CD4-positive, alpha-beta T cell treated with Interleukin-4 for 4 hours (primary cell): ENCODE results near the gene DUOX1.

Experiments used
- DNase-seq: peaks from one replicate; pipeline ENCODE4 v3.0.0-alpha.2; 2020

DUOX1 gene

DNA sequence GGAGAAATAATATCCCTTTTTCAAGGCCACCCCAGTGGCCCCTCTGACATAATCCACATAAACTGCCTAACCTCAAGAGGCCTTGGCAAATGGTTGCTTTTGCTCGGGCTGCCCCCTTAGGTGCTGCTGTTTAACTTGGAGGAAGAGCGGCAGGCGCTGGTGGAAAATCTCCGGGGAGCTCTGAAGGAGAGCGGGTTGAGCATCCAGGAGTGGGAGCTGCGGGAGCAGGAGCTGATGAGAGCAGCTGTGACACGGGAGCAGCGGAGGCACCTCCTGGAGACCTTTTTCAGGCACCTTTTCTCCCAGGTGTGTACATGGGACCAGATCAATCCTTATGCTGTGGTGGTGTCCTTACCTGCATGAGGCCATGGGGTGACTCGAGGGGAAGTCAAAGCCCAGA, 15.0 kb downstream of the DUOX1 start:
- no peak for DNase-seq

DNA sequence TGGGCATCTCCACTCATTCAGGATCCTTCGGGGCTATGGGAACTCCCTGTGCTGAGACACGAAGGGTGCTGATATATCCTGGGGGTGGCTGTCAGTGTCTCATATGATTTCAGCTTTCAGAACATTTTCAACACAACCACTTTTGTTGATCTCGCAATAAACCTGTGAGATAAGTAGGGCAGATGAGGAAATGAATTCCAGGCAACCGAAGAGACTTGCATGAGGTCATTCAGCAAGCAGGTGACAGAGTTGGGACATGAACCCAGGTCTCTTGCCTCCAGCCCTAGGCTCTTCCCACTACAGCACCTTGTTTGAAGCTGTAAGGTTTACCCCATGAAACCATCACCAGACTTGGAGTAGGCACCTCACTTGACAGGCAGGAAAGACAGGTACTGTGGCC, 16.6 kb downstream of the DUOX1 start:
- no peak for DNase-seq

DNA sequence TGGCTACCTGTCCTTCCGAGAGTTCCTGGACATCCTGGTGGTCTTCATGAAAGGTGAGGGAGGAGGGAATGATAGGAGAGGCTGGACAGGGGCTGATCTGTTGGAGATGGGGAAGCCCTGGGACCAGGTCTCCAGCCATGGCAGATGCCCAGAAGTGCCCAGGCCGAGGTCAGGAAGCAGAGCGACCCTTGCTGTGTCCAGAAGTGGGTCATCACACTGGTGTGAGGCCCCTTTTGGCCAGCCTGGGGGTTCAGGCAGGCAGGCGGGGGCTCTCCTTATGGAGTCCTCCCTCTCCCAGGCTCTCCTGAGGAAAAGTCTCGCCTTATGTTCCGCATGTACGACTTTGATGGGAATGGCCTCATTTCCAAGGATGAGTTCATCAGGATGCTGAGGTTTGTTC, 17.8 kb downstream of the DUOX1 start:
- DNase-seq = no peak

DNA sequence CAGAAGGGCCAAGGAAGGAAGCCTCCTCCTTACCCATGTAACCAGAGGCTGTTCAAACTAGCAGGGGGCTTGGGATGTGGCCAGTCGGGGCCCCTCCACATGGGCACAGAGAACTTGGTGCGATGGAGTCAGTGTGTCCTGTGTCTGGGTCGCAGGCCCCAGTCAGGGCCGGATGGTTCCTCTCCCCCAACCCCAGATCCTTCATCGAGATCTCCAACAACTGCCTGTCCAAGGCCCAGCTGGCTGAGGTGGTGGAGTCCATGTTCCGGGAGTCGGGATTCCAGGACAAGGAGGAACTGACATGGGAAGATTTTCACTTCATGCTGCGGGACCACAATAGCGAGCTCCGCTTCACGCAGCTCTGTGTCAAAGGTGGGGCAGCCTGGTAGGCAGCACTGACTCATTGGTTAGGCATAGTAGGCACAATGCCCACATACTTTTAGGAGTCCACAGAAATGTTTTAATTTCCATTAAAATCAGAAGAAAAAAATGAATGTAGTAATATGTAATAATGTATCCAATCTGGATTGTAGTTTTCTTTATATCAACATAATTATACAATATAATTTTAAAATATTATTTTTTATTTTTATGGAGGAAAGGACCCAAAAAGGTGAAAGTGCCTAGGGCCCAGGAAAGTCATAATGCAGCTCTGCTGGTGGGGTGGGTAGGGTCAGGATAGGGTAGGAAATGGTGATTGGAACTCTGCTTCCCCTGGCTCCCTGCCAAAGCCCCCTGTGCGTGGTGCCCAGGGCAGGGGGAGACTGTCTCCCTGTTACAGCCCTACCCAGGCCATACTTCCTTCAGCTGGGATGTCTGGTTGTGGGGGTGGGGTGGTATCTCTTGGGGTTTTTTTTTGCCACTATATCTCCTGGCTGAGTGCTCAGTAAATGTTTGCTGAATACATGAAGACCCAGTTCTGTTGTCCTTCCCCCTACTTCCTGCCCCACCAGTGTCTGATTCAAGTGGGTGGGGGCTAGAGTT, 18.6 kb downstream of the DUOX1 start:
- DNase-seq = no peak

DNA sequence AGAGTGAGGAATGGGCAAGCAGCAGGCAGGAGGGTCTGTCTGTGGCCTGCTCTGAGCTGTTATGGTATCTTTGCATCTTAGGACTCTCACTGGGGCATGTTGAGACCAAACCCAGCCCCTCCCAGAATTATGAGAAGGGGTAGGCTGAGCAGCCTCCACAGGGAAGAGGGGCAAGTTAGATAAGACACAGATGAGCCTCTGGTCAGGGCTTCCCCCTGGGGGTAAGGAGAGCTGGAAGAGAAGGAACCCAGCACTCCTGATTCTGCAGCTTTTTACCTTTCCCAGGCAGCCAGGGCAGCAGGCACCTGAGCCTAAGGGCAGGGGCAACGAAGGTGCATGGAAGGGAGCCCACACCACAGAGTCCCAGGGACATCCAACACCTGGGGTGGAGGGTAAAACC, 19.3 kb downstream of the DUOX1 start:
- no peak for DNase-seq

DNA sequence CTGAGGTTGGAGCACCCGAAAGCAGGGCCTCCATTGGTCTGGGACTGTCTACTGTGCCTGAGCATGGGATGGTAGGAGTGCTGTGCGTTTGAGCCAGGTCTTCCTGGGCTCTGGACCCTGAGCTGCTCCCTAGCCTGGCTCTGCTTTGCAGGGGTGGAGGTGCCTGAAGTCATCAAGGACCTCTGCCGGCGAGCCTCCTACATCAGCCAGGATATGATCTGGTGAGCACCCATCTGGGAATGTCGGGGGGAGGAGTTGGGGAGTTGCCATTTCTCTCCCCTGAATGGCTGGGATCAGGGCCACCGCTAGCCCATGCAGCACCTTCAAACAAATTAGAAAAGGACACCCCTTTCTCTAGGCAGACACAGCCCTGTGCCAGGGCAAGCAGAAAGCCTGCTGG, 20.7 kb downstream of the DUOX1 start:
- no peak for DNase-seq

DNA sequence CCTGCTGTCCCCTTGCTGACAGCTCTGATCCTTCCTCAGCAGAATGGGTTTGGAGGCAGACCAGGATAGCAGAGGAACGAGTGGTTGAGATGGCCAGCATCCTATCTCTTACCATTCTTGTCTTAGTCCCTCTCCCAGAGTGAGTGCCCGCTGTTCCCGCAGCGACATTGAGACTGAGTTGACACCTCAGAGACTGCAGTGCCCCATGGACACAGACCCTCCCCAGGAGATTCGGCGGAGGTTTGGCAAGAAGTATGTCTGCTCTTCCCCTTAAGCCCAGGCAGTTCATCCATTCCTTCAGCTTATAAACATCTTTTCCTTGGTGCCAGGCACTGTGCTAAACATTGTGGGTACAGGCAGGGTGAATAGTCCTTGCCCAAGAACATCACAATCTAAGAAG, 21.2 kb downstream of the DUOX1 start:
- no peak for DNase-seq

DNA sequence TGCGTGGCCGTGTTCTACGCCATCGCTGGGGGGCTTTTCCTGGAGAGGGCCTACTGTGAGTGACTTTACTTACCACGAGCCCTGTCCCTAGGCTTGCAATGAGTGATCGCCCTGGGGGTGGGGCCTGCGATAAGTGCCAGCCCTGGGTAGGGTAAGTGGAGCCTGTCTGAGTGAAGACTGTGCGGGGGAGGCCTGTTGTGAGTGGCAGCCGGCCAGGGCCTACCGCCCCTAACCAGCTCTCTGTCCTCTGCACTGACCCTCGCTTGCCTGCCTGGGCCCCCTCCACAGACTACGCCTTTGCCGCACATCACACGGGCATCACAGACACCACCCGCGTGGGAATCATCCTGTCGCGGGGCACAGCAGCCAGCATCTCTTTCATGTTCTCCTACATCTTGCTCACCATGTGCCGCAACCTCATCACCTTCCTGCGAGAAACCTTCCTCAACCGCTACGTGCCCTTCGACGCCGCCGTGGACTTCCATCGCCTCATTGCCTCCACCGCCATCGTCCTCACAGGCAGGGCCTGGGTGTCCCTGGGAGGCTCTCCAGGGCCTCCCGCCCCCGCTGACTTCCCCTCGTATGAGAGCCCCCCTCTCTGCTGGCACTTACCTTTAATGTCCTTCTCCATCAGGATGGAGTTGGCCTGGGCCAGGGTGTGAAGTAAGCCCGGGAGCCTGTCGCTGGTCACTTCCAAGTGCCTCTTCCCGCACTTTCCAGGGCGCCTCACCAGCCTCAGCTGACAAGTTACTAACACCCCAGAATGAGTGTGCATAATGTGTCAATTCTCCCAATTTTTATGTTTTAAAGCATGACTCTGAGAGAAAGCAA, 22.4 kb downstream of the DUOX1 start:
- no peak for DNase-seq

DNA sequence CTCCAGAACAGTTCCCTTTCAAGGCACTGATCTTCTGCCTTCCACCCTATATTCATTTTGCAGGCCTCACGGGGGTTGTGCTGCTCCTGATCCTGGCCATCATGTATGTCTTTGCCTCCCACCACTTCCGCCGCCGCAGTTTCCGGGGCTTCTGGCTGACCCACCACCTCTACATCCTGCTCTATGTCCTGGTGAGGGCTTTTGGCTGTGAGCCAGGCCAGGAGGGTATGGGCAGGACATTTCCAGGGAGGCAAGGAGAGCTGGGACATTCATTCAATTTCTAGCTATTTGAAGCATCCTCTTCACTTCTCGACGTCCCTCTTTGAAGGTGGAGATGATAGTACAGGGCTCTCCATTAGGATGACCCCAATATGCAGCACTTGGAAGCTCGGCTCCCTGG, 25.9 kb downstream of the DUOX1 start:
- no peak for DNase-seq

DNA sequence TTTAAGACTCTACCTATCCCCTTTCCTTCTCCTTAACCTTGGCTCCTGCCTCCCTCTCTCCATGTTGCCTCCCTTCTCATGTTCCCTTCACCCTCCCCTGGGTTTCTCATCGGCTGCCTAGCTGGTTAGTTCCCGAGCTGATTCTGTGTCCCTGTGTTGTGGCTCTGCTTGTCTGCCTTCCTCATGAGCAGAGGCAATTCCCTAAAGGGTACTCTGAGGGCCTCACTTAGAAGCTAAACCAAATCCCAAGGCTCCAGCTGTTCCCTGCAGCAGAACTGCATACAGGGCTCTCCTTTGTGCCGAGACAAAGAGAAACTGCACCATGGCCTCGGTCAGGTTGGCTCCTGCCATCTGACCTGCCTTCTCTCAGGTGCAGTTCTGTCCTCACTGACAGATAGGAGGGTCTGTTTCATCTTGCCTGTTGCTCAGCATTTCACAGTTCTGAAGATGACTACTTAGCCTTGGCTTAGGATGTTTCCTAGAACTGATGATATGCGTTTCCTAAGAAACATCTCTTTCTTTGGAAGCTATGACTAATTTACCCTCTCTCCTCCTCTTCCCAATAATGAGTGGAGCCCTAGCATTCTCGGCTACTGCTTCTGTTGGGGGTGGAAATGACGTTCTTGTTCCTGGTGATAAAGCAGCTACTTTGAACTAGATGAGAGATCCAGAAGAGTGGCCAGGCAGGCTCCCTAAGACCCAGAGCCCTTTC, 27.1 kb downstream of the DUOX1 start:
- no peak for DNase-seq

DNA sequence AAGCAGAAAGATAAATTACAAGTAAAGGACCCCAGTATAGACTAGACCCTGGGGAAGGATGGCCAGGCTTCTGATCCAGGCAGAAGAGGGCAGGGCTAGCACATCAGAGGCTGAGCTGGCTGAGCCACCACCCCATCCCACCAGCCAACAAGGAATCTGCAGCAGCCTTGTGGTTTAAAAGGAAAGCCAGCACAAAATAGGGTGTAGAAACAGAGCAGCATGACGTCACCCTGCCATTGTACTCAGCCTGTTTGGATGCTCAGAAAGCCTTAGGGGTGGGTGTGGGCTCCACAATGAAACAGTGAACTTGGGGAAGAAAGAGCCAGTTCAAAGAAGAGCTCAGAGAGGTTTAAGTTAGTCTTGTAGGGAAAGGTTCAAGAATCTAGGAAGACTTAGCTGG, 28.2 kb downstream of the DUOX1 start:
- DNase-seq = no peak

DNA sequence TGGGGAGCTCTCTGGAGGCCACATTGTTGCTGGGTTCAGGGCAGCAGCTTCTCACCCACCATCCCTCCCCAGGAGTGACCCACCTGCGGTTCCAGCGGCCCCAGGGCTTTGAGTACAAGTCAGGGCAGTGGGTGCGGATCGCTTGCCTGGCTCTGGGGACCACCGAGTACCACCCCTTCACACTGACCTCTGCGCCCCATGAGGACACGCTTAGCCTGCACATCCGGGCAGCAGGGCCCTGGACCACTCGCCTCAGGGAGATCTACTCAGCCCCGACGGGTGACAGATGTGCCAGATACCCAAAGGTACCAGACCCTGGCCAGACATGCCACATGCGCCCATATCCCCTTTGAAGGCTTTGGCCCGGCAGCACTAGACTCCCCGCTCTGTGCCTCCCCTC, 31.9 kb downstream of the DUOX1 start:
- DNase-seq = no peak

DNA sequence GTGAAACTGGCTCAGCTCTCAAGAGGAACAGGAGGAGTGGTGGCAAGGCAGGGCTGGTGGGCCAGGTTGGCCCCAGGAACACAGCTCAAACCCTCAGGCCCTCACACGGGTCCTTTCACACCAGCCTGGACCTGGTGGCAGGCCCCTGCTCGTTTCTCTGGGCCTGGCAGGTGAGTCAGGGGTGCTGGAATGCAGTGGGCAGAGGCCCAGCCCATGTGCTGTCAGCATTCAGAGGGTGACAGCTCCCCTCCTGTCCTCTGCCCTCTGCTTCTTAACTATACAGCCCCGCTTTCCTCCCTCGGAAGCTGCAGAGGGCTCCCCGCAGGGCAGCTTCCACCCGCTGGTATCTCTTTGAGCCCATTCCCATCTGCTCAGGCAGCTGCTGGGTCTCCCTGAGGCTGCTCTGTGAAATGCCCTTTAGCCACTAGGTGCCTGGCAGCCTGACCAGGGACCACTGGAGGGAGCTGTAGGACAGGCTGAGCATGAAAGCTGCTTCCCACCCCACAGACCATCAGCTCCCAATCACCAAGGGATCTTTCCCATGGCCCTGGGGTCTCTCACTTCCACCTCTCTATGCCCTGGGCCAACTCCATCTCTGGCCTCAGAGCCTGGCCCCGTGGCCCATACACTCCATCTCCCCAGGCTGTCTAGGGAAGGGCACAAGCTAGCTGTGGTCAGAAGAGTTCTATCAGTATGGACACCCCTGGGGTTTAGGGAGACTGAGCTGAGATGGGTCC, 33.1 kb downstream of the DUOX1 start:
- peak; percentile 64 for DNase-seq

DNA sequence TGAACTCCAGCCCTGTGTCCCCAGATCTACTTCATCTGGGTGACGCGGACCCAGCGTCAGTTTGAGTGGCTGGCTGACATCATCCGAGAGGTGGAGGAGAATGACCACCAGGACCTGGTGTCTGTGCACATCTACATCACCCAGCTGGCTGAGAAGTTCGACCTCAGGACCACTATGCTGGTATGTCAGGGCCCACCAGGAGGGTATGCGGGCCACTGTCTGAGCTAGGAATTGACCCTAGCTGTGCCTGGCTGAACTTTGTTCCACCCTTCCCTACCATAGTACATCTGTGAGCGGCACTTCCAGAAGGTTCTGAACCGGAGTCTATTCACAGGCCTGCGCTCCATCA, 33.7 kb downstream of the DUOX1 start:
- DNase-seq = no peak

DNA sequence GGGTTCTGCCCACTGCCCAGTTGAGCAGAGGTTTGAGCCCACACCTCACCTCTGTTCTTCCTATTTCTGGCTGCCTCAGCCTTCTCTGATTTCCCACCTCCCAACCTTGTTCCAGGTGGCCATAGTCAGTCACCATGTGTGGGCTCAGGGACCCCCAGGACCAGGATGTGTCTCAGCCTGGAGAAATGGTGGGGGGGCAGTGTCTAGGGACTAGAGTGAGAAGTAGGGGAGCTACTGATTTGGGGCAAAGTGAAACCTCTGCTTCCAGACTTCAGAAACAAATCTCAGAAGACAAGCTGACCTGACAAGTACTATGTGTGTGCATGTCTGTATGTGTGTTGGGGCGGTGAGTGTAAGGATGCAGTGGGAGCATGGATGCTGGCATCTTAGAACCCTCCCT, 35.1 kb downstream of the DUOX1 start:
- DNase-seq = no peak

DNA sequence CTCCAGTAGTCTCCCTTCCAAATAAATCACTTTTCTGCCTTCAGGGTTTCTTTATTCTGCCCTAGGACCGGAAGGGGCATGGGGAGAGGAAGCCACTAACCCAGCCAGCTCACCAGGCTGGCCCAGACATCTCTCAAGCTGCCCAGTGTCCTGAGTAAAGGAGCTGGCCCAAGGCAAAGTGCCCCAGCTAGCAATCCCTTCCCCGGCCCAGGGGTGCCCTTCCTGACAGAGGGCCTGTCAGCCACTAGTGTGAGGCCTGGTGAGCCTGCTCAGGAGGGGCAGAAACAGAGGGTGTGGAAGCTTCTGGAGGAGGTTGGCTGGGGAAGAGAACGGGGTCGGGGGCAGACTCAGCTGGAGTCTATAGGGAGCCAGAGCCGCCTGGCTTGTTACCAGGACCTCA, 35.7 kb downstream of the DUOX1 start:
- DNase-seq = no peak

DNA sequence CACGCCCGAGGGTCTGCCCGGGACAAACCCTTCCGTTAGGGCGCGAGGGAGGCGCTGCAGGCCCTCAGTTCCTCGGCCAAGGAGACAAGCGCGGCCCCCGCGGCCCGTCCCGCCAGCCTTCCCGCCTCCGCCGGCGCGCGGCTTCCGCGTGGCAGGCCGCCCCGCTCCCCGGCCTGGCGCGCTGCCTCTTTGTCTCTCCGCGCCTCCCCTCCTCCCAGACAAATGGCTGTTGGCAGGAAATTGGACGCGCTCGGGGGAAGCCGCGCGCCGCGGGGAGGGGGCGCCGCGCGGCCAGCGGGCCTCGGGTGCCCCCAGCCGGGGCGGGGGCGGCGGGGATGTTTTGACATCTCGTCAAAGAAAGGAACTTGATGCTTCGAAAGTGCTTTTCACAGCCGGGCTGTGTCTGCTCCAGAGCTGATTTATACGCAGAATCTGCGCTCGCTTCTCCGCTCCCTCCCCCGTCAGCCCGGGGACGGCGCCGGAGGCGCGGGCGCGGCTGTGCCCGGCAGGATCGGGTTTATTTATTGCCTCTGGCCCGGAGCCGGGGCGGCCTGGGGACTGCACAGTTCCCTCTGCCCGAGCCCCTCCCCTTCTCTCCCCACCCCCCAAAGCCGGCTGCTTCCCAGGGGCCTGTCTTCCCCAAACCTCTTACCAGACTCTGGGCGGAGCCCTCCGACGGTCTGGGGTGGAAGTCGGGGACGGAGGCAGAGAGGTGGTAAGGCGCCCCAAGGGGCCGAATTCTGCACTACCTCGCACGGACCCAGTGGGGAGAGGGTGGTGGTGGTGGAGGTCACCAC, 37.2 kb downstream of the DUOX1 start:
- peak; percentile 86 for DNase-seq

DNA sequence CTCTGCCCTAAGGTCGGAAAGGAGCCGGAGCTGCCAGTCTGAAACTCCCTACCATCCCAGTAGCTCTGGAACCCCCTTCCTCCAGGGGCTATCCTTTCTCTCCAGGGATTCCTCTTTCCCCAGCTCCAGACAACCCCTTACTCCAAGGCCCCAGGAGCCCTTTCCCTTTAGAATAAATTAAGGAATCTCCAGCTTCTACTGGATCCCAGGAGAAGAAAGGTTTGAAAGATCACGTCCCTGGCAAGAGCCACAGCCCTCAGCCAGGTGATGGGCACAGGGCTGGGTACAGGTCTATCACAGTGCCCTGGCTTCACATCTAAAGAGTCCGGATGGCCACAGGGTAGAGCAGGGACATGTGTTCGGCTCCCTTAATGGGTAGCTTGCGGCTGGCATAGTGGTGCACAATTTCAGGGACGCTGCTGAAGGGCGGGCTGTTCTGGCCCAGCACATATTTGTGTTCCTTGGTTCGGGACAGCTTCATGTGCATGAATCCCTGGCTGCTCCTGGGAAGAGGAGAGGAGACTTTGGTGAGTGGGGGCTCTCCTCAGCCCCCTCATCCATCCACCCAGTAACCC, 37.9 kb downstream of the DUOX1 start:
- DNase-seq = no peak

DNA sequence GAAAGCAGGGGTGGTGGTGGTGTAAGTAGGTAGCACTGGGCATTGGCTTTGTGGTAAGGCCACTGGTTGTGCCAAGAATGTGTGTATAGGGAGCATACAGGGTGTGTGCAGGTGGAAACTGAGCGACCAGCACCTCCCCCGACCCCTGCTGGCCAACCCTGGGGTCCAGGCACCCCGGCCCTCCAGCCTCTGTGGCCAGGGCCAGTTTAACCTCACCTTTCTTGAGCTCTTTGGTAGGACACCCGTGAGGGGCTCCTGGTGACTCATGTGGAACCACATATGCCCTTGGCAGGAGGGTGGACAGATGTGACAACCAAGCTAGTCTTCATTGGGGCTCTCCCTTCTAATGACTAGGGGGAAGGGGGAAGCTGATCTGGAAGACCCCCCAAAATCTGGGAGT, 38.5 kb downstream of the DUOX1 start:
- no peak for DNase-seq

DNA sequence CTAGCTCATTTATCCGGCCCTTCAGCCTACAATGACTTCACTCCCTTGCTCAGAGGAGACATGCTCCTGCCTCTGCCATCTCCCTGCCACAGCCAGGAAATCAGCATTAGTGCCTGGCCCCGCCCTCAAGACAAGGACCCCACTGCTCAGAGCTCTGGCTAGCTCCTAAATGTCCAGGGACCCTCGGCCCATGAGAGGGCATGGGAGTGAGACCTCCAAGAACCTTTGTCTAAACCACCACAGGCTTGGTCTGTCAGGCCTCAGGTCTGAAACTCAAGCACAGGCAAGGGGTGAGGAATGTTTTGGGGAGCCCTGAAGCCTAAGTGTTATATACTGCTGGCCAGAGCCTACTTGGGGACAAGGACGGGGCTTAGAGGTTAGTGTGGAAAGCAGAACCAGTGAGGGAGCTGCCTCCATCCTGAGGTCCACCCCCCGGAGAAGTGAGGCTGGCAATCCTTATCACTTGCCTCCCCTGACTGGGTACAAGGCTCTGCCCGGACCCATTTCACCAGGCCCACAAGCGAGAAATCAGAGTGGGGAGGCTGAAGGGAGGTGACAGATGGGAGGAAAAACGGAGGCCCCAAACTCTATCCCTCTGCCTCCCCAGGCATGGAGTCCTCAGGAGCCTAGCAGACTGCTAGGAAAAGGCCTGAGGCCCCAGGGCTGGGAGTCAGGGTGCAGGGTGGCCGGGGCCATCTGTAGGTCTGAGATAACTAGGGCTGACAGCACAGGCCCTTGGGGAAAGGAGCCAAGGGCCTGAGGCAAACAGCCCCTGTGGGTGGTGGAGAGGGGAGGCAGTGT, 39.2 kb downstream of the DUOX1 start:
- DNase-seq = no peak
